PFSK-1 (cell line): Measurements from ENCODE around the gene MGAT5.

Source experiments
- FOXP2 ChIP-seq: optimal IDR thresholded peaks from 2 replicates; pipeline ENCODE3; 2011; ENCODE audit warnings: borderline replicate concordance, control low read depth, inconsistent platforms; ENCODE audit not compliant: insufficient read depth; ENCODE audit errors: extremely low read length, extremely low read depth
- POLR2AphosphoS5 ChIP-seq: IDR thresholded peaks from 2 replicates; pipeline ENCODE4 v1.6.1; 2012; ENCODE audit warnings: low read depth, mild to moderate bottlenecking, control low read depth, low read length, moderate library complexity
- REST ChIP-seq, 2 experiments: IDR thresholded peaks; 2 replicates each; pipeline versions ENCODE4 v1.6.1 to v1.8.0; 2011 to 2012; ENCODE audit warnings: low read depth in 2 of 2, low read length in 2 of 2, control low read depth in 1 of 2, inconsistent platforms in 1 of 2, mild to moderate bottlenecking in 1 of 2, moderate library complexity in 1 of 2; ENCODE audit not compliant: insufficient read depth in 1 of 2
- SIN3A ChIP-seq: IDR thresholded peaks from 2 replicates; pipeline ENCODE4 v1.6.1; 2012; ENCODE audit warnings: mild to moderate bottlenecking, low read length, moderate library complexity, borderline replicate concordance; ENCODE audit not compliant: insufficient read depth
- TAF1 ChIP-seq: IDR thresholded peaks from 2 replicates; pipeline ENCODE4 v1.6.1; 2012; ENCODE audit warnings: low read length, control low read depth, borderline replicate concordance; ENCODE audit not compliant: insufficient read depth

Gene MGAT5

GRCh38 chr2:134230885-134231284 lies 23.0 kb upstream of the MGAT5 start:
- TF ChIP-seq TAF1 (no peak), FOXP2 (no peak), POLR2AphosphoS5 (no peak), REST (IDR thresholded peaks at IDR 0.05; ENCODE audit: insufficient read depth in 1 of 2, low read depth in 2 of 2, low read length in 2 of 2) (no peak), SIN3A (no peak)

- no peak for TF ChIP-seq REST (IDR thresholded peaks at IDR 0.05; ENCODE audit: insufficient read depth in 1 of 2, low read depth in 2 of 2, low read length in 2 of 2)
- no peak for TF ChIP-seq TAF1
- no peak for TF ChIP-seq POLR2AphosphoS5
- no peak for TF ChIP-seq SIN3A
- no peak for TF ChIP-seq FOXP2
Observed at GRCh38 chr2:134231301-134231964, 22.4 kb upstream of the MGAT5 start.

GRCh38 chr2:134231965-134232340 lies 21.9 kb upstream of the MGAT5 start:
- no peak for TF ChIP-seq TAF1
- no peak for TF ChIP-seq FOXP2
- TF ChIP-seq POLR2AphosphoS5: no peak
- no peak for TF ChIP-seq SIN3A
- TF ChIP-seq REST (IDR thresholded peaks at IDR 0.05; ENCODE audit: insufficient read depth in 1 of 2, low read depth in 2 of 2, low read length in 2 of 2): no peak

- TF ChIP-seq SIN3A (no peak), REST (IDR thresholded peaks at IDR 0.05; ENCODE audit: insufficient read depth in 1 of 2, low read depth in 2 of 2, low read length in 2 of 2) (no peak), FOXP2 (no peak), POLR2AphosphoS5 (no peak), TAF1 (no peak)
Observed at GRCh38 chr2:134232461-134232860, 21.4 kb upstream of the MGAT5 start.
